GM19463 (cell line): Measurements from ENCODE around the gene SNHG17.

Experiments used
- ATAC-seq: cut with Tn5 transposase; IDR thresholded peaks from one replicate; pipeline ENCODE4 v1.9.1; 2021; ENCODE audit warnings: mild to moderate bottlenecking, moderate library complexity; ENCODE audit not compliant: unreplicated experiment

Gene SNHG17

GRCh38 chr20:38377039-38377685 lies 58.0 kb downstream of the SNHG17 start:
- no peak for ATAC-seq

- ATAC-seq: no peak
Measured at GRCh38 chr20:38373898-38374297, 61.2 kb downstream of the SNHG17 start.

GRCh38 chr20:38373231-38373867 lies 61.8 kb downstream of the SNHG17 start:
- ATAC-seq: no peak

GRCh38 chr20:38372806-38373205 lies 62.3 kb downstream of the SNHG17 start:
- no peak for ATAC-seq
